GM19324 (cell line): ENCODE results near the gene CSPG5.

ENCODE experiments used
- ATAC-seq: cut with Tn5 transposase; IDR thresholded peaks from one replicate; pipeline ENCODE4 v1.9.1; 2021; ENCODE audit warnings: mild to moderate bottlenecking, moderate library complexity; ENCODE audit not compliant: unreplicated experiment, low FRiP score

The CSPG5 gene, protein sequence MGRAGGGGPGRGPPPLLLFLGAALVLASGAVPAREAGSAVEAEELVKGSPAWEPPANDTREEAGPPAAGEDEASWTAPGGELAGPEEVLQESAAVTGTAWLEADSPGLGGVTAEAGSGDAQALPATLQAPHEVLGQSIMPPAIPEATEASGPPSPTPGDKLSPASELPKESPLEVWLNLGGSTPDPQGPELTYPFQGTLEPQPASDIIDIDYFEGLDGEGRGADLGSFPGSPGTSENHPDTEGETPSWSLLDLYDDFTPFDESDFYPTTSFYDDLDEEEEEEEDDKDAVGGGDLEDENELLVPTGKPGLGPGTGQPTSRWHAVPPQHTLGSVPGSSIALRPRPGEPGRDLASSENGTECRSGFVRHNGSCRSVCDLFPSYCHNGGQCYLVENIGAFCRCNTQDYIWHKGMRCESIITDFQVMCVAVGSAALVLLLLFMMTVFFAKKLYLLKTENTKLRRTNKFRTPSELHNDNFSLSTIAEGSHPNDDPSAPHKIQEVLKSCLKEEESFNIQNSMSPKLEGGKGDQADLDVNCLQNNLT

DNA sequence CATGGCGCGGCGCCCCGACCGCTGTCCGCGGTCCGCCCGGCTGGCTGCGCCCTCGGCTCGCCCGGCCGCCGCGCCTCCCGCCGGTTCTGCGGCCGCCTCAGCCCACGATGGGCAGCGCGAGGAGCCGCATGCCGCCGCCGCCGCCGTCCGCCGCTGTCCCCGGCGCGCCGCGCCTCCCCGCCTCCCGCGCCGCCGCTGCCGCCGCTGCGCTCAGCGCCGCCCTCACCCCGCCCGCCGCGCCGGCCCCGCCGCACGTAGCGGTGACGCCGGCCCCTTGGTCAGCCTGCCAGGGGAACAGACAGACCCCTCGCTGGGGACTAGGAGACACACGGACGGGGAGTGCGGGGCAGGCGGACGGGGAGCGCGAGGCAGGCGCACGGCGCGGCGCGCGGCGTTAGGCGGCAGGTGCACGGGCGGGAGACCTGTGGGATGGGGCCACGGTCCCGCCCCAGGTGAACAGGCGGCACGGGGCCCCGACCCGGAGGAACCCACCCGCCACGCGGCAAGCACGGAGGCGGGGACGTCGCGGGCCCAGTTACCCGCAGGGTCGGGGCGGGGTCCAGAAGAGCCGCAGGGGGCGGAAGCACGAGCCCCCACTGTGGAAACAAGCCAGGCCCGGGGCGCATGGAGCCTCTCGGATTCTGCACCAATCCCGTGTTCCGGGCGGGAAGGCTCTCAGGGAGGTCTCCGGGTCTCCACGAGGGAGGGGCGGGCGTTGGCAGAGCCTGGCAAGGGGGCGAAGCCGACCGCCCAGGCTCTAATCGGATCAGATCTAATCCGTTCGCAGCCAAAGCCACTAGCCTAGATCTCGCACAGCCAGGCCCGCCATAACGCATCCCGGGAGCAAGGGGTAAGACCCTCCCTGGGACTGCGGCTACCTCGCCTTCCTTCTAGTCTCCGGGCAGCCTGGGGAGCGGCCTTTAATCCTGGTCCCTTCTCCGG, at the start of gene CSPG5:
CSPG5 (minus strand) TSS at position 175 of the 942 bp plus-strand sequence; CDS start at position 3, 172 bp downstream.
- ATAC-seq = no peak

DNA sequence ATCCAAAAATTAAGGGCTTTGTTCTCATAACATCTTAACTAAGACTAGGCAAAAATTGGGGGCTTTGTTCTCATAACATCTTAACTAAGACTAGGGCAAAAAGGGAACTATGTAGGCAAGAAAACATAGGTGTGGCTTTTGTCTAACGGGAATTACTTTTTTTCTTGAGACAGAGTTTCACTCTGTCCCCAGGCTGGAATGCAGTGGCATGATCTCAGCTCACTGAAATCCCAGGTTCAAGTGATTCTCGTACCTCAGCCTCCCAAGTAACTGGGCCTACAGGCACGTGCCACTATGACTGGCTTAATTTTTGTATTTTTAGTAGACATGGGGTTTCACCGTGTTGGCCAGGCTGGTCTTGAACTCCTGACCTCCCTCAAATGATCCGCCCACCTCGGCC, 49.8 kb upstream of the CSPG5 start:
- ATAC-seq = no peak

DNA sequence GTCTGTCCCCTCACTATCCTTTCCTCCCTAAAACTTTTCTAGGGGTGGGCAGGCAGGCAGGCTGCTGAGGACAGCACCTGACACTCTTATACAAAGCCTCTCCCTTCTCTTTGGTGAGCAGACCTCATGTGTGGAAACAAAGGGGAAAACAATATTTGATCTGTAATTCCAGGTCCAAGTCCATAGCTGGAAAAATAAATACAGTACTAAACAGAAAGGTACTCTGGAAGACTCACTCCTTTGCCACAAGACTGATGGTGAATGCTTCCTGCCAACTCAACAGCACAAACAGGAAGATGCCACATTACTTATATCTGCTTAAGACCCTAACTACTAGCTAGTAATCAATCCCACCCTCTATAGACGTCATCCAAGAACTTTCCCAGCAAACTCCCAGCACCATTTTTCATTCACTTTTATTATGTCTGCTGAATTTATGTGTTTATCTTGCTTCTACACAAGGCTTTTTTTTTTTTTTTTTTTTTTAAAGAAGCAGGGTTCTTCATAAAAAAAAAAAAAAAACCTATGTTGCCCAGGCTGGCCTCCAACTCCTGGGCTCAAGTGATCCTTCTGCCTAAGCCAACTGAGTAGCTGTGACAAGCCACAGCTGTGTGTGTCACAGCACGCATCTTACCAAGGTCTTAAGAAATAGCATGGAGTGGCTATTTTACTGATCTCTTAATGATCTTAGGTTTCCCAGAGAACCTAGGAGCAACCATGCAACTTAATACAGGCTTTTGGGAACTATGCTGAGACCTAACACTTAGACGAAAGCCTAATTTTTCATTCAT, 44.2 kb upstream of the CSPG5 start:
- no peak for ATAC-seq

DNA sequence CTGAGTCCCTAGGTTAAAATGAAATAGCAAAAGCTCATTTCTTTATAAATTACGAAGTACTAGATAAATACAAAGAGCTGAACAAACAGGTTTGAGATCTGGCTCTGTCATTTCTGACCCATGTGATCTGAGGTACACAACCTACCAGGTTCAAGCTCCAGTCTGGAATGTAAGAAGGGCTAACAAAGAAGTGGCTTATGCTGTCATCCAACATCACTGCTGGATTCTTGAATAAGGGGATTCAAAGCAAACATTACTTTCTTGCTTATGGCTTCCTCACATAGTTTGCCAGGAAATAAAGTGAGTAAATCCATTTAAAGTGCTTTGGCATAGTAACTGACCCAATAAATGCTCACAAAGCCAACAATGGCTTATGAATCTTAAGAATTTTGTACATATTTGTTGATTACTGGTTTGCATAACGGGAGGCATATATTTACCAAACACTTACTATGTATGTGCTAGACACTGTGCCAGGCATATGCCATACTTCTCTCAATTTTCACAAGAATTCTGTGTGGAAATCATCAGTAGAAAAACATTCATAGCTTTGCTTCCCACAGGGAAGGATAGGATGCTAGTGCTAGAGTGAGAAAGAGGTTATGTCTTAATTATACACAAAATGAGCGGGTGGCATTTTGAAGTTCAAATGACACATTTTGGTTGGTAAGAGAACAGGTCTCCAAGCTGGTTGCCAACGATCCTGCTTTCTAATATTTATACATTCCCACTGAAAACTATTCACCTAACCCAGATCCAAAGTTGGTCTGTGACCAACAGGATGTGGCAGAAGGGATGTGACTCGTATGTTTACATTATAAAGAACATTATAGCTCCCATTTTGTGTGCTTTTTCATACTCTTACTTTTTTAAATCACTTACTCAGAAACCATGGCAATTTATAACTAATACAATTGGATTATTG, 38.7 kb upstream of the CSPG5 start:
- ATAC-seq = no peak

DNA sequence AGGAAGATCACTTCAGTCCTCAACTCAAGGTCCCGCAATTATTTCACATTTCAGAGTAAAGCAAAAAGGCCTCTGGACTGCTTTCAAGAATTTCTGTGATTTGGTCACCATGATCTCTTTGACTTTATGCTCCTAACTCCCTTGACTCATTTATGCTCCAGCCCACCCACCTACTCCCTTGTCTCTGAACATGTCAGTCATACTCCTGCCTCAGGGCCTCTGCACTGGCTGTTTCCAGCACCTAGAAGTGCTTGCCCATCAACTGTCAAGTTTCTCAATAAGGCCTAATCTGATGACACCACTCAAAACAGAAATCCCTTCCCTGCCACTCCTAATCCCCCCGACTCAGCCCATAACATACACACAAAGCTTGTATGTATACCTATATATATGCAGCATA, 36.1 kb upstream of the CSPG5 start:
- ATAC-seq = no peak

DNA sequence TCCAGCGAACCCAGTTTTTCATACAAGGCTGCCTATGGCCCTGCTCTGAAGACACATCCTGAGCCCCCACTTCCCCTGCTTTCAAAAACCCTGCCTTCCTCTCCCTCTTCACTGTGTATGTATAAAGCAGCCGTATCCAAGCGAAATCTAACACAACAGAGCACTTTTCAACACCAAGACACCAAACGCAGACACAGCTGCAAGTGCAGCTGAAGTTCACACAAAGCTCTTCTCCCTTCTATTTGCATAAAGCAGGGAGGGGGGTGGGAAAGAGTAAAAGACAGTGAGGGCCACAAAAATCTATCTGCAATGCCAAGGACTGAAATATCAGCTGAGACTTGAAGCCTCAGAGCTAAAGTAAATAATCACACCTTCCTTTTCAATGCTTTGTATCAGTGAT, 35.1 kb upstream of the CSPG5 start:
- no peak for ATAC-seq

DNA sequence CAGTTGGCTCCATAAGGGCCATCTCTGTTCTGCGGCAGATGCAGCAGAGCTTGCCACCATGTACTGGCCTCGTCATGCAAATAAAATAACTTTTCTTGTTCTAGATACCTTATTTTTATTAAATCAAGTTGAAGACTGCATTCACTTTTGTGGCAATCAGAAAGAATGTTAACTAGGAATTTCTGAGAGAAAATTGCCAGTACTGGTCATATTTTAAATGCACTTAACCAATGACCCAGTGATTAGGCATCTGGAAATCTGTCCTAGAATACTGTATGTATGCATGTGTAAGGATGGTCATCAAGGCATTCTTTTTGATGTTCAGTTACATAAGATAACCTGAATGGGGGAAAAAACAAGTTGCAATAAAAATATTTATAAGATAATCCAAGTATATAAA, 34.2 kb upstream of the CSPG5 start:
- no peak for ATAC-seq

DNA sequence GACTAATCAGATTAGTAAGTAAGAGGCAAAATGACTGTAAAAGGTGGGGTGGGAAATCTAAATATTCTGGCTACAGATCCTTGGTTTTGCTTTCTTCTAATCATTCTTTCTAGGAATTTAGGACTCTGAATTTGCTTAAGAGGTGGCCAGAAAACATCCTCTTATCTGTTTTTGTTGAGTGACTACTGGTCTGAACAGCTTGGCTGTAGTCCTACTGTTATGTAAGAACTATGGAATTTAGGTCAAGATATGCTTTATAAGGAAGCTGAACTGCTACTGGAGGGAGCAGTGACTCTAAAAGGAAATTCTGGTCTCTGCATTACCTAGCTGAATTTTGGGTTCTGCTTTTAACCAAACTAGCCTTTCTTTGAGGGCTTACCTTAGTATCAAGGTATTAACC, 33.5 kb upstream of the CSPG5 start:
- ATAC-seq = no peak

DNA sequence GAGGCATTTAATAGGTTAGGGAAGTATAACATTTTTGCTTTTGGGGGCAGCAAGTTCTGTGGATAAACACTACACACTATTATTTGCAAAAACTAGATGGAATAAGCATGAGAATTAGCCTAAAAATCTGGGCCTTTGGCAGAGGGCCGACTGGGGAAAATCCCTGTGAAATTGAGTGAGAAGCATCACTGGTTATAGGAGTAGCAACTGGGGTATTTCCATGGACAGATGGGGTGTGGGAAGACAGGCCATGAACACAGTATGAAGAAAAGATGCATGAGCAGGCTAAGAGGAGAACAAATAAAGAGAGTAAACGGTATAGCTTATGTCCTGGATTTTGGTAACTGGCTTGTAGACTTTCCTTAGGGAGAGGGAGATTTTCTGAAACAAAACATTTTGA, 32.9 kb upstream of the CSPG5 start:
- no peak for ATAC-seq

DNA sequence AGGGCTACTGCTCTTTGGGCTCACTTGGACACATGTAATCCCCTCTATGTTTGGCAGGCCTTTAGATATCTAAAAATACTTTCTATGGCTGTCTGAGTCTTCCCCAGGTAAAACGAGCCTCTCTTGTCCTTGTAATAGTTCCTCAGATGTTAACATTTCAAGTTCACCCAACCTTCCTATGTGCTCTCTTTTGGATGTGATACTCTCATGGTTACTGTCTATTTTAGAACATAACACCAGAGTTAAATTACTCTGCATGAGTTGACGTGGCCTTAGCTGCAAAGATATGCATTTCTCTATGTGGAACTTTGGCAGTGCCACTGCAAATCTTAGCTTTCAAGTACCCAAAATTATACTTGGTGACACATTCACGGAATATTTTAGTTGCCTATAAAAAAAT, 31.9 kb upstream of the CSPG5 start:
- ATAC-seq = no peak

DNA sequence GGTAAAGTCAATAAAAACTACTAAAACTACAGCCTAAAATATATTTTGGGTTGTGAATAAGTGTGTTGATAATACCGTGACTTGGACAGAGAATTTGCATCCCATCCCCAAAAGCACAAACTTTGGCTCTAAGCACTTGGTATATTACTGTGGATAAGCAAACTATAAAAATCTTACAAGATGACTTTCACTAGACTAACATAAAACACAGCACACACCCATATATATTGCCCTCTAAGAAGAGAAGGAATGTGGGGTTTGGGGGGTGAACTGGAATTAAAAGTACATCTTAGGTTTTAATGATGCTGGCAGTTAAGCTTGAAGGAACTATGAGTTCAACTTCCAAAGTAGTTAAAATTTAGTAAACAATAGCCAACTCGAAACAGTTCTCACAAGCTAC, 28.7 kb upstream of the CSPG5 start:
- ATAC-seq = no peak

DNA sequence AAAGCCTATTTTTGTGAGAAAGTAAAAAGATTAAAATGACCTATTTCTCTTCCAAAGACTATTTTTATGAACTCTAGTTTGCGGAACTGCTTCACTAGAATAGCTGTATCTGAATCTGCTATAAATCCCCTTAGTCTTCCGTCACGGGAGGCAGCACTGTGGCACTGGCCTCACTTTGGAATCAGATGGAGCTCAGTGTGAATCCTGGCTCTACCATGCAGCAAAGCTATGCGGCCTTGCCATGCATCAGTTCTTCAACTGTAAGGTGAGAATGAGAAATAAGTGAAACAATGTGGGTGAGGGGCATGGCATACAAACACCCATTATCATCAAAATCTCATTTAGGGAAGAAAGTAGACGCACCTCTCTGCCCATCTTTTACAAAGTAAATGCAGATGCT, 27.5 kb upstream of the CSPG5 start:
- ATAC-seq = no peak

DNA sequence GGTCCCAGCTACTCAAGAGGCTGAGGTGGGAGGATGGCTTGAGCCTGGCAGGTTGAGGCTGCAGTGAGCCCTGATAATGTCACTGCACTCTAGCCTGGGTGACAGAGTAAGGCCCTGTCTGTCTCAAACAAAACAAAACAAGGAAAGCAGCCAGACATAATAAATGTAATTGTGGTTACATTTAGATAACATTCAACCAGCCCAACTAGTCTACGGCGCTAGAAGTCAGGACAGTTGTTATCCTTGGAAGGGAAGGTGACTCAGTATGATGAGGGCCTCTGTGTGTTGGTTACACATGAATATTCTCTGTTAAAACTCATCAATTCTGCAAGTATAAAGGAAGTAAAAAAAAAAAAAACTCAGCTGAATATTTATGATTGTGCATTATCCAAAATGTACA, 27.0 kb upstream of the CSPG5 start:
- ATAC-seq = no peak

DNA sequence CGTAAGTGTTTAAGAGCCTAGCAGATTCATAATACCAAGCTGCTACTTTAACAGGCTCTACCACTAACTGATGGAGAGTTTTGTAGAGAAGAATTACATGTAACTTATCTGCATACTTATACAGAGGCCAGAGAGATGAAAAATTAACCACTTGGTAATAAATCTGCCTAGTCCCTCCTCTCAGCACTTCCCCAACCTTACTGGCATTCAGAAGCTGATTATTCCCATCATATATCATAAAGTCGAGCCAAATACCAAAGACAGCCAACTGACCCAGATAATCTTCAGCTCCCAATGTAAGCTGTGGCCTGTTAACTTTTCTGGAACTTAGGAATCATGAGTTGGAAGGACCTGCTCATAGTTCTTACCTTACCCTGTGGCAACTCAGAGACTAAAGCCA, 25.5 kb upstream of the CSPG5 start:
- no peak for ATAC-seq

DNA sequence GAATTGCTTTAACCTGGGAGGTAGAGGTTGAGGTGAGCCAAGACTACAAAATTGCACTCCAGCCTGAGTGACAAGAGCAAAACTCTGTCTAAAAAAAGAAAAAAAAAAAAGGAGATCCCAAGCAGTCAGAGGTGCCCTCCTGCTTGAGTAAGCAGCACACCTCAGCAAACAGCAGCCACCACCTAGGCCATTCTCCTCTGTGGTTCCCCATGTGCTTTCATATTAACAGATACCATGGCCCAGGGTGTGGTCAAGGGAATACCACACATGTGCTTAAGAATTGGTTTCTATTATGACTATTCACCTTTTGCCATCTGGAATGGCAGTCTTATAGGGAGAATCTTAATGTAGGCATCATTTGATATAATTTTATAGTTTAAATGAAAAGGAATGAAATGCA, 24.7 kb upstream of the CSPG5 start:
- no peak for ATAC-seq

DNA sequence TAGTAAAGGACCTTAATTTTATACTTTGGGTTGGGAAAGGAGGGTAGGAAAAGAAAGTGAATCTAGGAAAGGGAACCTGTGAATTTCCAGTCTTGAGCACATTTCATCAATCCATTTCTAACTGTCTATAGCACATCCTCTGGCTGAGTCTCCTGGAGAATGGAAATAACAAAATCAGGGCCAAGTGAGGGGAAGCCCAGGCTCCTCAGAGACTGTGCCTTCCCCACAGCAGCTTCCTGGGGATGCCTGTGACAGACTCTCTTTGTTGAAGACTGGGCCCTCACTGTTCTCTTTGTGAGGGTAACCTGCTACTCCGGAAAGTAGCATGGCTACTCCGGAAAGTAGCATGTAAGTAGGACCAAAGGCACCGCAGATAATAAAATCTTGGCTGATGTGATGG, 22.6 kb upstream of the CSPG5 start:
- ATAC-seq = no peak

DNA sequence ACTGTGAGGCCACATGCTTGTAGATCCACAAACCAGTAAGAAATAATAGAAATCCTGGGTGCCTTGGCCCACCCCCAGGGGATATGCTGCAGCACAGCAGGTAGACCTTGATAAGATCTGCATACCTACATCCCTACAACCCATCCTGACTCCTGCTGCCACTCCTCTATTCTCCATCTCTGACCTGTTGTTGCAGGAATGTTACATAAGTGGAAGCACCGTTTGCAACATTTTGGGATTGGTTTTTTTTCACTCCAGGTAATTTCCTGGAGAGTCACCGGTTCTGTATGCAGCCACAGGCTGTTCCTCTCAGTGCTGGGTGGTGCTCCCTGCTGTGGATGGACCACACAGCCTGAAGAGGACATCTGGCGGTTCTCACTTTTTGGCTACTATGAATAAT, 16.1 kb upstream of the CSPG5 start:
- ATAC-seq = no peak

DNA sequence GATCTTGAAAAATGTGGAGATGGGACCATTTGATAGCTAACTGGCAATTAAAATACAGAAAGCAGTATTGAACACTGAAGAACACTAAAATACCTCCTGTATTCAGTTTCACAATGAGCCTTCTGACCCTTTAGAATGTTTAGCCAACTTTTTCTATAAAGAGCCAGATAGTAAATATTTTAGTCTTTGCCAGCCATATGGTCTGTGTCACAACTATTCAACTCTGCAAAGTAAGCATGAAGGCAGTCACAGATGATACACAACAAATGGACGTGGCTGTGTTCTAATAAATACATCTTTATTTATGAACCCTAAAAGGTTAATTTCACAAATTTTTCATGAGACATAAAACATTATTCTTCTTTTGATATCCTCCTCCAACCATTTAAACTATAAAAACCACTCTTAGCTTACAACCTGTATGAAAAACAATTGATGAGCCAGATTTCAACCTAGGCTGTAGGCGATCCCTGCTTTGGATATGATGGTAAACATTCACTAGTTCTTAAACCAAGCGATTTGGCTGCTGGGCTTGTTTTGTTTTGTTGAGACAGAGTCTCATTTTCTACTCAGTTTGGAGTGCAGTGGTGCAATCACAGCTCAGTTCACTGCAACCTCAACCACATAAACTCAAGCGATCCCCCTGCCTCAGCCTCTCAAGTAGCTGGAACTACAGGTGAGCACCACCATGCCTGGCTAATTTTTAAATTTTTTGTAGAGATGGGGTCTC, 13.6 kb upstream of the CSPG5 start:
- ATAC-seq = no peak

DNA sequence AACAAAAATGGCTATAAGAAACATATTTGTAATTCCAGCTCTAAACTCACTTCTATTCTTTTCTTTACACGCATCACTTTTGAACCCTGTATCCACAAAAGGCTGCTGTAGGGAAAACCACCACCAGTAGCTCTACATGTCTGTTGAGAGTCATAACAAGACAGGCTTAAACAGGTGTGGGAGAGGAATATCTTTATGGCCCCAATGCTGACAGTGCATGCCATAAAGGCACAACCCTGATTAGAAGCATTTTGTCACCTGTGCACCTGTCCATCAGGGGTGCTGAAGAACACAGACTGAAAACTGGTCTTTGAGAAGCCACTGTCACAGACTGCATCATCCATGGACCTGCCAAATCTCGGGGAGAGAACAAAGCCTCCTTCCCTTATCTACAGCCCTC, 11.6 kb upstream of the CSPG5 start:
- no peak for ATAC-seq
